Measurements from ENCODE around the gene UCN3. TPM values are rescaled to one million over a fixed set of nuclear protein-coding genes. Genes with fewer than 3 reads are reported as not detected.

The UCN3 gene
- total and polyA plus RNA-seq, 10 of the 15 experiments (the other 5 are each of a cell fraction or from before 2014, with no cell fraction given), result not detected

GRCh38 chr10:5318148-5318547, 46.6 kb upstream of the UCN3 start:
- no peak overlapping the region for H3K4me2 ChIP-seq (ENCODE audit: control insufficient read depth, insufficient read depth)
- 12% methylated on average over 5 of the region's 5 CpGs for WGBS (ENCODE audit: insufficient coverage, insufficient replicate concordance, low lambda C conversion rate, missing lambda C conversion rate)
- no peak overlapping the region for H3K9ac ChIP-seq (ENCODE audit: control insufficient read depth, insufficient read depth, low read length)
- H4K20me1 ChIP-seq (ENCODE audit: control insufficient read depth, insufficient read depth), result no peaks in the 10 kb centered on the region
- no peak for TF ChIP-seq IRF3 (IDR thresholded peaks at IDR 0.05)
- H3K9me3 ChIP-seq (replicated peaks; ENCODE audit: control insufficient read depth, insufficient read depth, low read length), result no peaks in the 10 kb centered on the region
- no peak overlapping the region for H2AFZ ChIP-seq (ENCODE audit: control insufficient read depth, low read depth, low read length)
- DNase-seq (ENCODE audit: low read depth, low spot score) (no peak), FAIRE-seq (no peak), ATAC-seq (no peak)
- H3K79me2 ChIP-seq (ENCODE audit: control insufficient read depth, insufficient read depth, low read length), result no peaks in the 10 kb centered on the region
- no peaks in the 10 kb centered on the region; the same call in 1 of the 2 replicates for H3K4me1 ChIP-seq (ENCODE audit: control insufficient read depth, insufficient read depth, low read length)
- RAD21 ChIA-PET (ENCODE audit: unreplicated experiment), result no interaction called here
- H3K27me3 ChIP-seq (replicated peaks in 1 of 2; ENCODE audit: control insufficient read depth in 2 of 2, insufficient read depth in 2 of 2, low read length in 1 of 2), result no peaks in the 10 kb centered on the region; a peak in 1 of 4 replicates
- POLR2A ChIA-PET, result interaction anchor here (0.7 kb wide), 1 partner anchor 65 kb away, joined by 6 read pairs; no protein-coding TSS in a partner anchor
- no peak overlapping the region for H3K27ac ChIP-seq (ENCODE audit: control insufficient read depth, insufficient read depth)
- intact Hi-C loops (cut with micrococcal nuclease; ENCODE audit: unreplicated experiment), result no loop called here
- CTCF ChIA-PET, result no interaction called here
- in situ Hi-C loops (cut with MboI), result no loop called here
- H3K4me3 ChIP-seq, result no peak overlapping the region
- BruUV-seq (replicated peaks), result no TSS peak
- no peaks in the 10 kb centered on the region for H3K36me3 ChIP-seq (ENCODE audit: control insufficient read depth in 2 of 2, insufficient read depth in 2 of 2, low read length in 1 of 2)
- SMC1A ChIA-PET (ENCODE audit: uncharacterized antibody, unreplicated experiment), result interaction anchor here (0.6 to 1.0 kb wide), 2 partner anchors 9 to 341 kb away, joined by 3 read pairs; no protein-coding TSS in a partner anchor

GRCh38 chr10:5319863-5320262, 44.9 kb upstream of the UCN3 start:
- Histone ChIP-seq H3K36me3 (ENCODE audit: control insufficient read depth in 2 of 2, insufficient read depth in 2 of 2, low read length in 1 of 2) (no peaks in the 10 kb centered on the region; a peak in 1 of 4 replicates), H3K9me3 (replicated peaks; ENCODE audit: control insufficient read depth, insufficient read depth, low read length) (no peaks in the 10 kb centered on the region), H3K27me3 (replicated peaks in 1 of 2; ENCODE audit: control insufficient read depth in 2 of 2, insufficient read depth in 2 of 2, low read length in 1 of 2) (no peaks in the 10 kb centered on the region), H3K4me2 (ENCODE audit: control insufficient read depth, insufficient read depth) (no peak overlapping the region), H3K79me2 (ENCODE audit: control insufficient read depth, insufficient read depth, low read length) (no peaks in the 10 kb centered on the region), H3K4me1 (ENCODE audit: control insufficient read depth, insufficient read depth, low read length) (no peaks in the 10 kb centered on the region; the same call in 1 of the 2 replicates), H3K27ac (ENCODE audit: control insufficient read depth, insufficient read depth) (no peak overlapping the region), H3K9ac (ENCODE audit: control insufficient read depth, insufficient read depth, low read length) (no peak overlapping the region), H2AFZ (ENCODE audit: control insufficient read depth, low read depth, low read length) (no peak overlapping the region), H3K4me3 (no peak overlapping the region), H4K20me1 (ENCODE audit: control insufficient read depth, insufficient read depth) (no peaks in the 10 kb centered on the region)
- ChIA-PET RAD21 (ENCODE audit: unreplicated experiment) (no interaction called here), CTCF (no interaction called here), SMC1A (ENCODE audit: uncharacterized antibody, unreplicated experiment) (no interaction called here), POLR2A (no interaction called here)
- FAIRE-seq (no peak), DNase-seq (ENCODE audit: low read depth, low spot score) (no peak), ATAC-seq (no peak)
- WGBS (ENCODE audit: insufficient coverage, insufficient replicate concordance, low lambda C conversion rate, missing lambda C conversion rate), result 47% methylated on average over 4 of the region's 4 CpGs
- in situ Hi-C loops (cut with MboI) (no loop called here), intact Hi-C loops (cut with micrococcal nuclease; ENCODE audit: unreplicated experiment) (no loop called here)
- no TSS peak for BruUV-seq (replicated peaks)
- TF ChIP-seq CBX5 (IDR thresholded peaks at IDR 0.05; ENCODE audit: low read depth) (no peak), NFYB (IDR thresholded peaks at IDR 0.05; ENCODE audit: insufficient read depth, low read depth, low read length) (no peak), IKZF1 (conservative IDR thresholded peaks at IDR 0.05) (no peak), RFX5 (IDR thresholded peaks at IDR 0.05; ENCODE audit: low read depth, low read length) (no peak), BCL3 (IDR thresholded peaks at IDR 0.05; ENCODE audit: borderline replicate concordance, insufficient read depth, low read depth, low read length, poor library complexity, severe bottlenecking) (no peak), PRDM15 (CRISPR knock-in tag; IDR thresholded peaks at IDR 0.05) (no peak), POU2F2 (IDR thresholded peaks at IDR 0.05; ENCODE audit: borderline replicate concordance, low read depth, low read length) (no peak), TARDBP (IDR thresholded peaks at IDR 0.05; ENCODE audit: borderline replicate concordance) (no peak), IRF3 (IDR thresholded peaks at IDR 0.05) (no peak), ASH2L (IDR thresholded peaks at IDR 0.05; ENCODE audit: borderline replicate concordance, low read depth) (no peak)

Data from GM12878 (cell line).